ENCODE data around the gene MRPS14. TPM values are rescaled to one million over a fixed set of nuclear protein-coding genes. Genes with fewer than 3 reads are reported as not detected.

The MRPS14 gene
- total and polyA plus RNA-seq, 9 of the 15 experiments (the other 6 are each of a cell fraction or from before 2014, with no cell fraction given) = 38.1 to 231 (median 54.9) TPM

DNA sequence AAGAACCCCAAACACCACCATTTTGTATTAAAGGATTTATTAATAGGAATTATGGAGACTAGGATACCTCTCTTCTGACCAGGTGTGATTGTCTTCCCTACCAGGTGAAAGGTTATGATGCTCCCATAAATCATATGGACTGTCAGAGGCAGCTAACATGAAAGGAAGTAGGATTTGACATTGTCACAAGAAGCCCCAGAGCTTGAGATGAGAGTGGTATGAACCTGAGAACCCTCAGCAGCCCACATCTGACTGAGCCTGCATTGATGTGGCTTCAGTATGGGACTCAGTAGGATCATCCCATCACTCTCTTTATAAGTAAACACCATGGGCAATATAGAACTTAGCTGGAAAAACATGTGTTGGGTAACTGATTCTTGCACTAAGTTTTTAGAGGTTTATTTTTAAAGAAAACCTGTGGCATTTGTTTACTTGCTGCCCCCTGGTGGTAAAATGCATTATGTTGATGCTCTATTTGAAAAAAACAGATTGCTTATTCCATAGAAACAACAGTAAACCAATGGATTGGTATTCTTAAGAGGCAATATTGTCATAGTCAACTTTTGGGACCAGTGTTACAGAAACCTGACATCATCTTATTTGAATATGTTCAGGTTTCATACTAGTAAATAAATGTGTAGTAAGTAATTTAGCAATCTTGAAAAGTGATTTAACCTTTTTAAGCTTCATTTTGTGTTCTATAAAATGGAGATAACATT is 40.1 kb downstream of the MRPS14 start (continued):
- TF ChIP-seq, protein P1, sequence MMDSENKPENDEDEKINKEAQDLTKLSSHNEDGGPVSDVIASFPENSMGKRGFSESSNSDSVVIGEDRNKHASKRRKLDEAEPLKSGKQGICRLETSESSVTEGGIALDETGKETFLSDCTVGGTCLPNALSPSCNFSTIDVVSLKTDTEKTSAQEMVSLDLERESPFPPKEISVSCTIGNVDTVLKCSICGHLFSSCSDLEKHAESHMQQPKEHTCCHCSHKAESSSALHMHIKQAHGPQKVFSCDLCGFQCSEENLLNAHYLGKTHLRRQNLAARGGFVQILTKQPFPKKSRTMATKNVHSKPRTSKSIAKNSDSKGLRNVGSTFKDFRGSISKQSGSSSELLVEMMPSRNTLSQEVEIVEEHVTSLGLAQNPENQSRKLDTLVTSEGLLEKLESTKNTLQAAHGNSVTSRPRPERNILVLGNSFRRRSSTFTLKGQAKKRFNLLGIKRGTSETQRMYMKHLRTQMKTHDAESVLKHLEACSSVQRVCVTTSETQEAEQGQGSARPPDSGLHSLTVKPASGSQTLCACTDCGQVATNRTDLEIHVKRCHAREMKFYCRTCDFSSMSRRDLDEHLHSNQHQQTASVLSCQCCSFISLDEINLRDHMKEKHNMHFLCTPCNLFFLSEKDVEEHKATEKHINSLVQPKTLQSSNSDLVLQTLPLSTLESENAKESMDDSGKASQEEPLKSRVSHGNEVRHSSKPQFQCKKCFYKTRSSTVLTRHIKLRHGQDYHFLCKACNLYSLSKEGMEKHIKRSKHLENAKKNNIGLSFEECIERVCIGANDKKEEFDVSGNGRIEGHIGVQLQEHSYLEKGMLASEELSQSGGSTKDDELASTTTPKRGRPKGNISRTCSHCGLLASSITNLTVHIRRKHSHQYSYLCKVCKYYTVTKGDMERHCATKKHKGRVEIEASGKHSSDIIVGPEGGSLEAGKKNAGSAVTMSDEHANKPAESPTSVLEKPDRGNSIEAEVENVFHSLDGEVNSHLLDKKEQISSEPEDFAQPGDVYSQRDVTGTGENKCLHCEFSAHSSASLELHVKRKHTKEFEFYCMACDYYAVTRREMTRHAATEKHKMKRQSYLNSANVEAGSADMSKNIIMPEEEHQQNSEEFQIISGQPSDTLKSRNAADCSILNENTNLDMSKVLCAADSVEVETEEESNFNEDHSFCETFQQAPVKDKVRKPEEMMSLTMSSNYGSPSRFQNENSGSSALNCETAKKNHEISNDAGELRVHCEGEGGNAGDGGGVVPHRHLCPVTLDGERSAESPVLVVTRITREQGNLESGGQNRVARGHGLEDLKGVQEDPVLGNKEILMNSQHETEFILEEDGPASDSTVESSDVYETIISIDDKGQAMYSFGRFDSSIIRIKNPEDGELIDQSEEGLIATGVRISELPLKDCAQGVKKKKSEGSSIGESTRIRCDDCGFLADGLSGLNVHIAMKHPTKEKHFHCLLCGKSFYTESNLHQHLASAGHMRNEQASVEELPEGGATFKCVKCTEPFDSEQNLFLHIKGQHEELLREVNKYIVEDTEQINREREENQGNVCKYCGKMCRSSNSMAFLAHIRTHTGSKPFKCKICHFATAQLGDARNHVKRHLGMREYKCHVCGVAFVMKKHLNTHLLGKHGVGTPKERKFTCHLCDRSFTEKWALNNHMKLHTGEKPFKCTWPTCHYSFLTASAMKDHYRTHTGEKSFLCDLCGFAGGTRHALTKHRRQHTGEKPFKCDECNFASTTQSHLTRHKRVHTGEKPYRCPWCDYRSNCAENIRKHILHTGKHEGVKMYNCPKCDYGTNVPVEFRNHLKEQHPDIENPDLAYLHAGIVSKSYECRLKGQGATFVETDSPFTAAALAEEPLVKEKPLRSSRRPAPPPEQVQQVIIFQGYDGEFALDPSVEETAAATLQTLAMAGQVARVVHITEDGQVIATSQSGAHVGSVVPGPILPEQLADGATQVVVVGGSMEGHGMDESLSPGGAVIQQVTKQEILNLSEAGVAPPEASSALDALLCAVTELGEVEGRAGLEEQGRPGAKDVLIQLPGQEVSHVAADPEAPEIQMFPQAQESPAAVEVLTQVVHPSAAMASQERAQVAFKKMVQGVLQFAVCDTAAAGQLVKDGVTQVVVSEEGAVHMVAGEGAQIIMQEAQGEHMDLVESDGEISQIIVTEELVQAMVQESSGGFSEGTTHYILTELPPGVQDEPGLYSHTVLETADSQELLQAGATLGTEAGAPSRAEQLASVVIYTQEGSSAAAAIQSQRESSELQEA (IDR thresholded peaks at IDR 0.05; ENCODE audit: low read depth) = no peak
- TF ChIP-seq E2F8 (IDR thresholded peaks at IDR 0.05; ENCODE audit: low read depth, partially characterized antibody) (no peak), ZC3H8 (IDR thresholded peaks at IDR 0.05) (no peak), STAT5A (IDR thresholded peaks at IDR 0.05; ENCODE audit: borderline replicate concordance, low read length) (no peak), STAT6 (CRISPR knock-in tag; IDR thresholded peaks at IDR 0.05) (no peak), SMARCA4 (IDR thresholded peaks at IDR 0.05) (no peak), RAD21 (CRISPR knock-in tag; conservative IDR thresholded peaks at IDR 0.05 in 1 of 2, IDR thresholded peaks at IDR 0.05 in 1 of 2) (peak; percentile 75 to 91), MXI1 (IDR thresholded peaks at IDR 0.05; ENCODE audit: low read depth, low read length) (no peak), FOSL1 (tag; conservative IDR thresholded peaks at IDR 0.05) (no peak), MBD2 (IDR thresholded peaks at IDR 0.05; ENCODE audit: borderline replicate concordance, low read depth) (no peak), ZNF668 (CRISPR knock-in tag; IDR thresholded peaks at IDR 0.05) (no peak), PCBP1 (IDR thresholded peaks at IDR 0.05; ENCODE audit: low read depth, low read length, poor library complexity, severe bottlenecking) (no peak)
- TF ChIP-seq, protein P2, sequence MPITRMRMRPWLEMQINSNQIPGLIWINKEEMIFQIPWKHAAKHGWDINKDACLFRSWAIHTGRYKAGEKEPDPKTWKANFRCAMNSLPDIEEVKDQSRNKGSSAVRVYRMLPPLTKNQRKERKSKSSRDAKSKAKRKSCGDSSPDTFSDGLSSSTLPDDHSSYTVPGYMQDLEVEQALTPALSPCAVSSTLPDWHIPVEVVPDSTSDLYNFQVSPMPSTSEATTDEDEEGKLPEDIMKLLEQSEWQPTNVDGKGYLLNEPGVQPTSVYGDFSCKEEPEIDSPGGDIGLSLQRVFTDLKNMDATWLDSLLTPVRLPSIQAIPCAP (CRISPR knock-in tag; IDR thresholded peaks at IDR 0.05; ENCODE audit: borderline replicate concordance) = no peak

All from K562 (cell line).